Kidney (tissue), 14 donors: ENCODE measurements around the gene TESPA1. TPM values are rescaled to one million over a fixed set of nuclear protein-coding genes. Genes with fewer than 3 reads are reported as not detected.

Experiments
- DNase-seq, 5 donors: peaks; one replicate each; pipeline ENCODE4 v3.0.0-alpha.2; 2013 to 2020
- FAIRE-seq: peaks from 2 replicates; lab custom pipeline; 2012; peaks lifted over from hg19 to GRCh38; lab: Jason Lieb, UNC
- H3K27ac ChIP-seq, 2 donors: one replicate each; pipeline ENCODE4 v1.7.0; 2013; ENCODE audit warnings: low read depth in 2 of 2, low read length in 2 of 2, inconsistent platforms in 1 of 2
- H3K27me3 ChIP-seq: one replicate; pipeline ENCODE4 v1.7.1; 2013; ENCODE audit warnings: low read length, inconsistent platforms; ENCODE audit not compliant: control insufficient read depth, insufficient read depth
- H3K36me3 ChIP-seq, 3 donors: one replicate each; pipeline versions ENCODE4 v1.7.0 to v1.7.1; 2013; ENCODE audit warnings: low read length in 3 of 3, control low read depth in 1 of 3, inconsistent platforms in 1 of 3; ENCODE audit not compliant: insufficient read depth in 3 of 3, control insufficient read depth in 2 of 3
- H3K4me1 ChIP-seq, 3 donors: one replicate each; pipeline versions ENCODE4 v1.7.0 to v1.7.1; 2013; ENCODE audit warnings: low read length in 3 of 3, inconsistent platforms in 1 of 3, low read depth in 1 of 3; ENCODE audit not compliant: control insufficient read depth in 2 of 3, insufficient read depth in 2 of 3
- H3K4me3 ChIP-seq, 3 donors: one replicate each; pipeline versions ENCODE4 v1.7.0 to v1.8.1; 2013; ENCODE audit warnings: low read length in 3 of 3, control low read depth in 1 of 3, inconsistent platforms in 1 of 3
- H3K9ac ChIP-seq, 3 donors: one replicate each; pipeline versions ENCODE4 v1.7.0 to v1.7.1; 2013; ENCODE audit warnings: low read length in 3 of 3, control low read depth in 1 of 3, inconsistent platforms in 1 of 3
- H3K9me3 ChIP-seq, 3 donors: one replicate each; pipeline versions ENCODE4 v1.7.0 to v1.7.1; 2013; ENCODE audit warnings: low read length in 3 of 3, control low read depth in 1 of 3, inconsistent platforms in 1 of 3; ENCODE audit not compliant: control insufficient read depth in 2 of 3, insufficient read depth in 1 of 3
- intact Hi-C: fragments of 100-400 bp; cut with DNase I; formaldehyde crosslinking; loops from one replicate; pipeline ENCODE4 v1.11.1; 2022
- polyA plus RNA-seq: library from polyadenylated mRNA; stranded (reverse); fragments of 350-450 nt; fragmentation: Illumina TruSeq; extraction: RNeasy Lipid Tissue Mini Kit (QIAGEN cat#74804); gene quantifications from one replicate; pipeline ENCODE4 v1.2.3, GENCODE V29; 2014; ENCODE audit warnings: low read depth, low replicate concordance; ENCODE audit not compliant: insufficient read depth
- total RNA-seq: library from RNA; stranded (reverse); fragmentation: NEBNext Ultra II Directional; extraction: Animal tissue kit (Norgen Biotek cat#: 25700); gene quantifications from one replicate; pipeline ENCODE4 v1.2.1, GENCODE V29; 2021
- TF ChIP-seq, protein P1 (sequence below): IDR thresholded peaks from 3 replicates; pipeline ENCODE4 v1.5.1; 2012; ENCODE audit warnings: mild to moderate bottlenecking, moderate library complexity, borderline replicate concordance; ENCODE audit not compliant: insufficient read depth; ENCODE audit errors: extremely low read depth
- donor health status: control.
- donor health status: control.
- donor health status: control.
- donor health status: control.
- donor health status: control.
- donor health status: DM: yes; HTN: yes; CAD: no.
- donor health status: Normal renal cell carcinoma (clear cell type).

TESPA1 gene
- total and polyA plus RNA-seq, 2 donors from 2014 or later, result 4.9 TPM; not detected in 1

DNA sequence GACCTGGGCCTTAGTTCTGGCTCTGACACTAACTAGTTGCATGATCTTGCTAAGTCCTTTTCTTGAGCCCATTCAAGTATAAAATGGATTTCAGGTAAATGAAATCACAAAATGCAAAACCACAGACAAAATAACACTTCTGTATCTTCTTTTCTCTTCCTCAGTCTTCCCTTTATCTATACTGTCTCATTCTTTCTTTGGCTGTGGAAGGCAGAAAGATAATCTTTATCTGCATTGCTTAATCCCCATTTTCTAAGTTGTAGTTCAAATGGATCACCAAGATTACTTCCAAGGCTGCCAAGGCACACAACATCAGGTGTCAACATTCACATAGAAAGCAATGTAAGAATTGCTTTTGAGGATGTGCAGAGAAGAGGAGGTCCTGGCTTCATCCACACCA is 30.3 kb downstream of the TESPA1 start:
- H3K4me3 ChIP-seq, result no peak overlapping the region
- no peaks in the 10 kb centered on the region for H3K9me3 ChIP-seq
- no peaks in the 10 kb centered on the region for H3K27me3 ChIP-seq
- H3K9ac ChIP-seq, result no peak overlapping the region
- intact Hi-C loops, result loop anchor here (10.0 kb wide), 1 partner anchor 199 kb away; no protein-coding TSS in a partner anchor
- TF ChIP-seq, protein P1, sequence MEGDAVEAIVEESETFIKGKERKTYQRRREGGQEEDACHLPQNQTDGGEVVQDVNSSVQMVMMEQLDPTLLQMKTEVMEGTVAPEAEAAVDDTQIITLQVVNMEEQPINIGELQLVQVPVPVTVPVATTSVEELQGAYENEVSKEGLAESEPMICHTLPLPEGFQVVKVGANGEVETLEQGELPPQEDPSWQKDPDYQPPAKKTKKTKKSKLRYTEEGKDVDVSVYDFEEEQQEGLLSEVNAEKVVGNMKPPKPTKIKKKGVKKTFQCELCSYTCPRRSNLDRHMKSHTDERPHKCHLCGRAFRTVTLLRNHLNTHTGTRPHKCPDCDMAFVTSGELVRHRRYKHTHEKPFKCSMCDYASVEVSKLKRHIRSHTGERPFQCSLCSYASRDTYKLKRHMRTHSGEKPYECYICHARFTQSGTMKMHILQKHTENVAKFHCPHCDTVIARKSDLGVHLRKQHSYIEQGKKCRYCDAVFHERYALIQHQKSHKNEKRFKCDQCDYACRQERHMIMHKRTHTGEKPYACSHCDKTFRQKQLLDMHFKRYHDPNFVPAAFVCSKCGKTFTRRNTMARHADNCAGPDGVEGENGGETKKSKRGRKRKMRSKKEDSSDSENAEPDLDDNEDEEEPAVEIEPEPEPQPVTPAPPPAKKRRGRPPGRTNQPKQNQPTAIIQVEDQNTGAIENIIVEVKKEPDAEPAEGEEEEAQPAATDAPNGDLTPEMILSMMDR, result no peak
- no peaks in the 10 kb centered on the region for H3K36me3 ChIP-seq
- FAIRE-seq (no peak), DNase-seq (no peak)
- H3K27ac ChIP-seq, result no peak overlapping the region
- H3K4me1 ChIP-seq, result no peaks in the 10 kb centered on the region

DNA sequence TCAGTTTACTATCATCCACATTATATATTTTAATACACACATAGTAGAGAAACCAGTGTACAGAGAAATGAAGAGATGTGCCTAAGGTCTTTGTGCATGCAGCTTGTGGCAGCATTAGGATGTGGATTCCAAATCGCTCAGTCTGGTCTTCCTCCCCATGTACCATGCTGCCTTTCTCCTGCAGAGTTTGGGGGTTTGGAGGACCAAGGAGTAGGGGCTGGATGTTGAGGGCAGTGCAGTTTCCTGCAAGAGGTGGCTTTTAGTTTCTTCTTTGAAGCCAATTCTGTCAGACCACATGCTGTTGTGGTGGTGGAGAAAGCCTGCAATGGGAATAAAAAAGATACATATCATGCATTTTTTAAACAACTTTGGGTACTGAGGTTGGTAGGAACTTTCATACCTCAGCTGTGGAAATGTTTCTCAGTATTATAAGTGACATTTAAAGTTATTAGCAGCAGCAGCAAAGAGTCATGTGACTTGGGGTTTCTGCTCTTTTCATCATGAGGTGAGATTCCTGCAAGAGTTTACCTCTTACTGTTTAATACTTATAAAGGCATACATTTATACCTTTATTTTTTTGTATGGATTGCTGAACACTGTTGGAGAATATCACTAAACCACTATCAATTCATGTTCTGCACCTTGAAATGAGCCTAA is 34.4 kb downstream of the TESPA1 start:
- Histone ChIP-seq H3K27me3 (no peaks in the 10 kb centered on the region), H3K27ac (no peak overlapping the region), H3K4me1 (no peaks in the 10 kb centered on the region), H3K36me3 (no peaks in the 10 kb centered on the region), H3K4me3 (no peak overlapping the region), H3K9ac (no peak overlapping the region), H3K9me3 (no peaks in the 10 kb centered on the region)
- TF ChIP-seq, protein P1, result no peak
- FAIRE-seq (no peak), DNase-seq (no peak)
- intact Hi-C loops, result loop anchor here (10.0 kb wide), 1 partner anchor 195 kb away; no protein-coding TSS in a partner anchor

DNA sequence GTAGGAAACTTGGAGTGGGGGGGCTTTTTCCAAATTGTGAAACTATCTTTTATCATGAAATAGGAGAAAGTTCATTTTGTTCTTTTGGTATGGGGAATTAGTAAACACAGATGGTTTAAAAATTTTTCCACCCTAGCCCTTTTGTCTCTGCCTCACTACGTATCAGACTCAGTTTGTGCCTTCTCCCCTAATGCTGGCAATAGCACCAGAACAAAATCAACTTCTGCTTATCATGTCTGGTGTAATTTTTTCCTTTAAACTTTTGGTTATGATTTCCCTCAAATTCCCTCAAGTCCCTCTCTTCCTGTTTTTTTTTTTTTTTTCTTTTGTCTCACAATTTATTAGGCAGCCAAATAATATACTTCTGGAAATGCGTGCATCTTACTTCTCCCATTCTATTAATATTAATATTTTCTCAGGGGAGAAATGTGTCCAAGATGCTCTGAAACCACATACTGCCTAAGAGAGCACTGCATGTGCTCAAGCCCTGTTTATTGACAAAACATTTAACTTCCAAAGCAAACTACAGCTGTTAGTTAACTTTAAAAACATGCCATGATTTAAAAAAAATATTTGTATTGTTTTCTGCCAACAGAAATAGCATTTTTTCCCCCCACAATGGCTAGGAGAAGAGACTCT is 35.4 kb downstream of the TESPA1 start:
- Histone ChIP-seq H3K4me1 (no peaks in the 10 kb centered on the region), H3K27ac (no peak overlapping the region), H3K9ac (no peak overlapping the region), H3K27me3 (no peaks in the 10 kb centered on the region), H3K36me3 (no peaks in the 10 kb centered on the region), H3K9me3 (no peaks in the 10 kb centered on the region), H3K4me3 (no peak overlapping the region)
- TF ChIP-seq, protein P1, result no peak
- intact Hi-C loops, result no loop called here
- FAIRE-seq (no peak), DNase-seq (no peak)
